Peyer's patch (tissue), 4 donors: ENCODE data around the gene CADM3. TPM values are rescaled to one million over a fixed set of nuclear protein-coding genes. Genes with fewer than 3 reads are reported as not detected.

ENCODE experiments used
- DNase-seq, 3 donors: peaks; one replicate each; pipeline ENCODE4 v3.0.0-alpha.2; 2017 to 2019
- H3K27ac ChIP-seq, 4 donors: fragments of 200-600 bp; sonication (generic); one replicate each; pipeline ENCODE4 v1.5.1; 2016 to 2019
- H3K27me3 ChIP-seq, 2 donors: fragments of 200-600 bp; sonication (generic); one replicate each; pipeline ENCODE4 v1.5.1; 2019
- H3K36me3 ChIP-seq, 3 donors: fragments of 200-600 bp; sonication (generic); one replicate each; pipeline ENCODE4 v1.5.1; 2016 to 2019
- H3K4me1 ChIP-seq, 4 donors: fragments of 200-600 bp; sonication (generic); one replicate each; pipeline ENCODE4 v1.5.1; 2016 to 2019
- H3K4me3 ChIP-seq, 4 donors: fragments of 200-600 bp; sonication (generic); 1 replicate in 3 of 4; 2 replicates in 1 of 4; pipeline ENCODE4 v1.5.1; 2016 to 2019; ENCODE audit warnings: mild to moderate bottlenecking in 1 of 4
- H3K9me3 ChIP-seq, 4 donors: fragments of 200-600 bp; sonication (generic); one replicate each; pipeline ENCODE4 v1.5.1; 2016 to 2019; ENCODE audit warnings: mild to moderate bottlenecking in 1 of 4
- POLR2A ChIP-seq, 2 donors: fragments of 450-650 bp; IDR thresholded peaks; one replicate each; pipeline ENCODE4 v1.5.1; 2017; ENCODE audit warnings: antibody characterized with exemption in 2 of 2, mild to moderate bottlenecking in 2 of 2, moderate library complexity in 2 of 2
- total RNA-seq, 4 donors: library from RNA; depleted of rRNA; stranded (reverse); fragments of >200 nt; gene quantifications; one replicate each; pipeline ENCODE4 v1.1.0, GENCODE V29; 2016
- TF ChIP-seq, protein P1 (sequence below), 6 experiments: fragments of 450-650 bp in 4 of 6; fragments of 200-600 bp in 2 of 6; sonication (generic) in 1 of 6; IDR thresholded peaks; one replicate each; pipeline ENCODE4 v1.5.1; 2017 to 2019; ENCODE audit warnings: antibody characterized with exemption in 6 of 6, mild to moderate bottlenecking in 3 of 6, moderate library complexity in 1 of 6

Gene CADM3
- total RNA-seq, 4 donors from 2014 or later: 2.1 to 19.8 (median 8.1) TPM

DNA sequence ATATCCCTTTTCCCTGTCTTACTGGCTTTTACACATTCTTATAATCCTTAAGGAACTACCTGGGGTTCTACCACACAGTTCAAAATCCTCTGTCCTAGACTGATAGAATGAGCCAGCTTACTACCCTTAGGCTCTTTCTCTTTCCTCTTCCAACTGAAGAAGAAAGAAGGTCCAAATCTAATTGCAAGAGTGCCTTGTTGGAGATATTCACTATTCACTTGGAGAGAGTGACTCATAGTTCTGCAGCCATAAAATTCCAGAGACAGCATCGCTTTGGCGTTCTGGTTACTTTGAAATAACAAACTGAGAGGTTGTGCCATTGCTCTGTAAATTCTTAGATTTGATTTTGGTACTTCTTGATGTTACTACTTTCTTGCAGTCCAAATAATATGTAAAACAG, 4.2 kb downstream of the CADM3 start:
- no peak overlapping the region for H3K4me3 ChIP-seq
- TF ChIP-seq, protein P1, sequence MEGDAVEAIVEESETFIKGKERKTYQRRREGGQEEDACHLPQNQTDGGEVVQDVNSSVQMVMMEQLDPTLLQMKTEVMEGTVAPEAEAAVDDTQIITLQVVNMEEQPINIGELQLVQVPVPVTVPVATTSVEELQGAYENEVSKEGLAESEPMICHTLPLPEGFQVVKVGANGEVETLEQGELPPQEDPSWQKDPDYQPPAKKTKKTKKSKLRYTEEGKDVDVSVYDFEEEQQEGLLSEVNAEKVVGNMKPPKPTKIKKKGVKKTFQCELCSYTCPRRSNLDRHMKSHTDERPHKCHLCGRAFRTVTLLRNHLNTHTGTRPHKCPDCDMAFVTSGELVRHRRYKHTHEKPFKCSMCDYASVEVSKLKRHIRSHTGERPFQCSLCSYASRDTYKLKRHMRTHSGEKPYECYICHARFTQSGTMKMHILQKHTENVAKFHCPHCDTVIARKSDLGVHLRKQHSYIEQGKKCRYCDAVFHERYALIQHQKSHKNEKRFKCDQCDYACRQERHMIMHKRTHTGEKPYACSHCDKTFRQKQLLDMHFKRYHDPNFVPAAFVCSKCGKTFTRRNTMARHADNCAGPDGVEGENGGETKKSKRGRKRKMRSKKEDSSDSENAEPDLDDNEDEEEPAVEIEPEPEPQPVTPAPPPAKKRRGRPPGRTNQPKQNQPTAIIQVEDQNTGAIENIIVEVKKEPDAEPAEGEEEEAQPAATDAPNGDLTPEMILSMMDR (IDR thresholded peaks at IDR 0.05): no peak
- no peak for TF ChIP-seq POLR2A (IDR thresholded peaks at IDR 0.05)
- DNase-seq: no peak
- H3K27ac ChIP-seq: no peak overlapping the region
- H3K9me3 ChIP-seq: no peaks in the 10 kb centered on the region
- H3K36me3 ChIP-seq: no peaks in the 10 kb centered on the region
- H3K27me3 ChIP-seq: peaks cover 0 to 11% of the 10 kb centered on the region in 2 donors
- H3K4me1 ChIP-seq: no peaks in the 10 kb centered on the region

DNA sequence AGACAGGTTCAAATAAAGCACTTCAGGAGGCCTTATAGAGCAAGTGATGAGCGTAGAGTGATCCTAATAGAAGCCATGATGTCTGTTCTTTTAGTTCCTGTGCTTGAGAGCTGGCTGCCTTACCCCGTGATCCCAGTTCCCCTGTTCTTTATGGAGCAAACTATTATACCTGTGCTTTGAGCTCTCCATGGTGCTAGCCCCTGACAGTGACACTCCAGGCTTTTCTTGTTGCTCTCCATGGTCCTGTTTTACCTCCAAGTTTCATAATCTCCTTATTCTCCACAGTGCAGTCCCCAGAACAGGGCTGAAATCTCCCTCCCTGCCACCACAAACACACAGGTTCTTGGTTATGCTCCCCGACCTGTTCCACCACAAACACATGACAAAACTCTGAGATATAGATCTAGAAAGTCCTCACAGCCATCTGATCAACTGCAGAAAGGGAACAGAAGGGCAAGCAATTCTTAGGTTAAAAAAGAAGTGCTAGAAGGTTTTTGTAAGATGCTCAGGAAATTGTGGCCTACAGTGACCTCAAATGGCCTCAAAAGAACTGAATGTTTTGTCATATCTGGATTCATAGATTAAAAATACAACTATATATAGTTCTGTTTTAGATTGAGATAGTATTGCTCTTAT, 6.0 kb downstream of the CADM3 start:
- TF ChIP-seq POLR2A (IDR thresholded peaks at IDR 0.05): no peak
- TF ChIP-seq, protein P1 (IDR thresholded peaks at IDR 0.05): no peak
- no peak for DNase-seq
- Histone ChIP-seq H3K27ac (no peak overlapping the region), H3K27me3 (no peaks in the 10 kb centered on the region), H3K9me3 (no peaks in the 10 kb centered on the region), H3K4me1 (no peaks in the 10 kb centered on the region), H3K4me3 (no peak overlapping the region), H3K36me3 (no peaks in the 10 kb centered on the region)

DNA sequence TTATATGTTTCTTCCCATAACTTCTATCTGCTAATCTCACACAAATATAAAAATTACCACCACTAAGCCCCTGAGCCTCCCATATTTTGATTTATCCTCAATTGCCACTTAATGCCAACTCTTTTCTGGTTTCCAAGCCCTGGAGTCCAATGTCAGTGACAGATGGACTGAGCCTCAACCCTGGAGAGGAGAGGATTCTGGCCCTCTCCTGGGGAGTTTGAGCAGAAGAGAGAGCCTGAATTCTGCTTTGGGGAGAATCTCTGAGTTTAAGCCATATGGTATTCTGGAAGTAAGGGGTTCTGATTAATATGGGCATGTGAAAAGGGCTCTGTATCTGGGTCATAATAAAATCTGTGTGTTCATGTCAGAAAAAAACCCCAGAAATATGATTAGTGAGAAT, 8.5 kb downstream of the CADM3 start:
- H3K9me3 ChIP-seq: no peaks in the 10 kb centered on the region
- H3K27ac ChIP-seq: no peak overlapping the region
- no peaks in the 10 kb centered on the region for H3K4me1 ChIP-seq
- H3K36me3 ChIP-seq: no peaks in the 10 kb centered on the region
- TF ChIP-seq, protein P1 (IDR thresholded peaks at IDR 0.05): no peak
- no peak for TF ChIP-seq POLR2A (IDR thresholded peaks at IDR 0.05)
- no peak for DNase-seq
- H3K4me3 ChIP-seq: no peak overlapping the region
- H3K27me3 ChIP-seq: no peaks in the 10 kb centered on the region

DNA sequence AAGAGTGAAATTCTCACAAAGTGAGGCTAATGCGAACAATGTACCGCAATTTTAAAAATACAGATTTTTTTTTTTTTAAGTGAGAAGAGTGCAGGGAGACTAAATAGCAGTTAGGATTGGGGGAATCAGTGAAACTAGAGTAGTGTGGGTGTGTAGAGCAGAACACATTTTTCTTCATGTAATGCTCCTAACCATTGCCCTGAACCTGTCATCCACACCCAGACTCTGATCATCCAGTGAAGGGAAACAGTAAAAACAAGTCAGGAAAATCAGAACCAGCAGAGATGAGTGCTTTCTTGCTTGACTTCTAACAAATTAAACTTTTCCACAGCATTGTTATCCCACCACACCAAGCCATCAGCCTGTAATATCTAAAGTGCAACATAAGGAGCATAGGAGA, 9.1 kb downstream of the CADM3 start:
- no peaks in the 10 kb centered on the region for H3K27me3 ChIP-seq
- no peaks in the 10 kb centered on the region for H3K36me3 ChIP-seq
- H3K4me3 ChIP-seq: no peak overlapping the region
- no peak overlapping the region for H3K27ac ChIP-seq
- H3K9me3 ChIP-seq: no peaks in the 10 kb centered on the region
- DNase-seq: no peak
- no peaks in the 10 kb centered on the region for H3K4me1 ChIP-seq
- no peak for TF ChIP-seq POLR2A (IDR thresholded peaks at IDR 0.05)
- TF ChIP-seq, protein P1 (IDR thresholded peaks at IDR 0.05): no peak

DNA sequence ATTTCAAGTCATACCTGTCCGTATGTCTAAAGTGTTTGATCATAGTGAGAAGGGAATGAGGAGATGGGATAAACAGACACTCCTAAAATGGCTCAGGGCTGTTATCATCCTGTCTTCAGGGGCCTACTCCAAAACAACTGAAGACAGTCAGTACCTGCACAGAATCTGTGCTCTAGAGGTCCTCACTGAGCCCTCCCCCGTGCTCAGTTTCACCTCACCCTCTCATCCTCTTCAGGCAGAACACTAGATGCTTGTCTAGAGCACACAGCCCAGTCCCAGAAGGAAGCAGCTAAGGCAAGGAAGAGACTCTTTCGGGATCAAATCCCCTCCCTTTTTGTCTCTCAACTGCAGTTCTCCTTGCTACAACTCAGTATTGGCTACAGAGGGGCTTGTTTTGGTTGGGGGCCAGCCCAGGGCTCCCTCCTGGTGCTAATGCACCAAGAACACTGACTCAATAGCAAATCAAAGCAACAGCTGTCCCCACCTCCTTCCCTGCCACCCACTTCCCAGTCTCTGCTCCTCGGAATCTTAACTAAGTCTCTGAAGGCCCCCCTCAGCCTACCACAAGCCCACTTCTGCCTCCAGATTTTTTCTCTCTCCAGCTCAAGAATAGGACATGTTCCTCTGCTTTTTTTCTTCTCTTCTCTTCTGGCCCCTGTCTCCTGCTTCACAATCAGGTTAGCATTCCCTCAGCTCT, 10.1 kb downstream of the CADM3 start:
- DNase-seq: no peak
- H3K4me3 ChIP-seq: no peak overlapping the region
- H3K27ac ChIP-seq: no peak overlapping the region
- H3K9me3 ChIP-seq: no peaks in the 10 kb centered on the region
- no peaks in the 10 kb centered on the region for H3K36me3 ChIP-seq
- no peaks in the 10 kb centered on the region for H3K4me1 ChIP-seq
- no peaks in the 10 kb centered on the region for H3K27me3 ChIP-seq
- no peak for TF ChIP-seq POLR2A (IDR thresholded peaks at IDR 0.05)
- TF ChIP-seq, protein P1 (IDR thresholded peaks at IDR 0.05): no peak
